Omental fat pad (tissue), 4 donors: ENCODE measurements around the gene MAN1C1. TPM values are rescaled to one million over a fixed set of nuclear protein-coding genes. Genes with fewer than 3 reads are reported as not detected.

ENCODE experiments used
- ATAC-seq: fragments of 150-250 bp; one replicate; pipeline ENCODE4 v1.9.1; 2016; ENCODE audit warnings: mild to moderate bottlenecking, moderate library complexity; ENCODE audit not compliant: low FRiP score
- DNase-seq: peaks from one replicate; pipeline ENCODE4 v3.0.0-alpha.2; 2019; ENCODE audit warnings: low spot score
- CTCF ChIP-seq, 3 donors: fragments of 450-650 bp; IDR thresholded peaks; one replicate each; pipeline ENCODE4 v1.5.1; 2016 to 2017; ENCODE audit warnings: antibody characterized with exemption in 3 of 3, mild to moderate bottlenecking in 3 of 3, moderate library complexity in 2 of 3
- total RNA-seq, 4 donors: library from RNA; depleted of rRNA; stranded (reverse); fragments of >200 nt; gene quantifications; one replicate each; pipeline ENCODE4 v1.1.0, GENCODE V29; 2016

Gene MAN1C1
- total RNA-seq, 4 donors from 2014 or later: 21.0 to 47.4 (median 24.4) TPM

GRCh38 chr1:25765923-25766589 is 149.5 kb downstream of the MAN1C1 start:
- TF ChIP-seq CTCF (IDR thresholded peaks at IDR 0.05): no peak
- no peak for DNase-seq
- no peak for ATAC-seq

GRCh38 chr1:25766721-25767436 is 150.3 kb downstream of the MAN1C1 start:
- ATAC-seq: no peak
- DNase-seq: no peak
- TF ChIP-seq CTCF (IDR thresholded peaks at IDR 0.05): no peak

- ATAC-seq (no peak), DNase-seq (no peak)
- no peak for TF ChIP-seq CTCF (IDR thresholded peaks at IDR 0.05)
Observed at GRCh38 chr1:25767437-25767770, 150.8 kb downstream of the MAN1C1 start.

DNA sequence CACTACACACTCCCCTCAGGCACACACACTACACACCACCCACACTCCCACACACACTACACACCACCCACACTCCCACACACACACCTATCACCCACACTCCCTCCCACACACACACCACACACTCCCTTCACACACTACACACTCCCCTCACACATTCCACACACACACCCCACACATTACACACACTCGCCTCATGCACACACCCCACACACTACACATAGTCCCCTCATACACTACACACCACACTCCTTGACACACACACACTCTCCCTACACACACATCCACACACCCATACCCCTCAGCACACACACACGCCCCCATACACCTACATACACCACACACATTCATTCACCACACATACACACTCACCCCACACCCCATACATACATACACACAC is 152.4 kb downstream of the MAN1C1 start:
- no peak for TF ChIP-seq CTCF (IDR thresholded peaks at IDR 0.05)
- DNase-seq (no peak), ATAC-seq (no peak)

DNA sequence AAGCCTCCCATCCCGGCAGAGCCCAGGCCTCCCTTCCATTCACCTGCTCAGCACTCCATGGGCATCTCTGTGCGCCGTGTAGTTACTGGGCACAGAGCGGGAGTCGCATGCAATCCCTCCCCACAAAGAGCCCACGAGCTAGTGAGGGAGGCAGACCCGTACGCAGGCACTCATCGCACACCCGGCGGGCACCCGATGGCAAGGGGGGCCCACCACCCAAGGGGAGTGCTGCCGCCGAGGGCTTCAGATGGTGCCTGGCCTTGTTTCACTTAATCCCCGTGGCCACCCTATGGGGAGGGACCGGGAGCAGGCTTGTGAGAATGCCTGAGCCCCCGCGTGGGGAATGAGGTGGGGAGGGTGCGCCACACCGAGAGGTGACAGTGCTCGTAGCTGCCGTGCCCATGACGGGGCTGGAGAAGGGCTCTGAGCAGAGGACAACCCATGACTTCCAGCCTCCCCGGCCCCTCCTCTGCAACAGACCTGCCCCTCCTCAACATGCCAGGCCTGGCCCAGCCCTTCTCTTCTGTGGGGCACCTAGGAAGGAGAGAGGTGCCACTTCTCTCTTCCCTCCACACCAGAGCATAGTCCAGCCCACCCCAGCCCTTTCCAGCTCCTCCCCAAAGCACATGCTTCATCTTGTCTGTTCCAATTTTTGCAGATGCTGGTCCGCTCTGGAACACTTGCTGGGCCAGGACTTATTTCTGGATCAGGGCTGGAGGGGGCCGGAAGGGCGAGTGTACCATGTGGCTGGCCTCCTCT is 153.2 kb downstream of the MAN1C1 start:
- ATAC-seq (no peak), DNase-seq (no peak)
- TF ChIP-seq CTCF (IDR thresholded peaks at IDR 0.05): no peak

- DNase-seq (no peak), ATAC-seq (no peak)
- TF ChIP-seq CTCF (IDR thresholded peaks at IDR 0.05): no peak
Observed at GRCh38 chr1:25770541-25771220, 154.1 kb downstream of the MAN1C1 start.
